GM12864 (cell line): ENCODE measurements around the gene TULP3.

Experiments used
- DNase-seq: peaks from one replicate; pipeline ENCODE4 v3.0.0-alpha.2; 2011; ENCODE audit warnings: low read depth
- H3K4me3 ChIP-seq: 2 replicates; pipeline ENCODE4 v1.5.1; 2011; ENCODE audit warnings: mild to moderate bottlenecking, low read depth, low read length, control low read depth
- TF ChIP-seq, protein P1 (sequence below): IDR thresholded peaks from 2 replicates; pipeline ENCODE4 v1.5.1; 2011; ENCODE audit warnings: low read depth, mild to moderate bottlenecking, moderate library complexity, low read length, control low read depth, inconsistent platforms; ENCODE audit errors: missing control alignments

TULP3 gene

DNA sequence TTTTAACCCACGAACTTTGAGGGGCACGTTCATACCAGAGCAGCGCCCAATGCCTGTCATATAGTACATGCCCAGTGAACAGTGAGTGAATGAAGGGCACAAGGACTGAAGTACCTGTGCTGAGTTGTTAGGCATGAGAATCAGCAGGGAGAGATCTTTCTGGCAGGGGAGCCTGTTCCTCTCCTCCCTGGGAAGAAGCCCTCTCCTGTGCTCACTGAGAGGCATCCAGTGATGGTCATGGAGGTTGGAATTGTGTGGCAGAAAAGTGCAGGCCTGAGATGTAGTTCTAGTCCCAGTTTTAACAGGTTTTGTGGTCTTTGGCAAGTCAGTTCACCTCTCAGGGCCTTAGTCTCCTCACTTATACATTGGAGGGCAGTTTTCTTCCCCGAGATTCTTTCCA is 89.1 kb downstream of the TULP3 start:
- no peak overlapping the region for H3K4me3 ChIP-seq
- DNase-seq = no peak
- TF ChIP-seq, protein P1, sequence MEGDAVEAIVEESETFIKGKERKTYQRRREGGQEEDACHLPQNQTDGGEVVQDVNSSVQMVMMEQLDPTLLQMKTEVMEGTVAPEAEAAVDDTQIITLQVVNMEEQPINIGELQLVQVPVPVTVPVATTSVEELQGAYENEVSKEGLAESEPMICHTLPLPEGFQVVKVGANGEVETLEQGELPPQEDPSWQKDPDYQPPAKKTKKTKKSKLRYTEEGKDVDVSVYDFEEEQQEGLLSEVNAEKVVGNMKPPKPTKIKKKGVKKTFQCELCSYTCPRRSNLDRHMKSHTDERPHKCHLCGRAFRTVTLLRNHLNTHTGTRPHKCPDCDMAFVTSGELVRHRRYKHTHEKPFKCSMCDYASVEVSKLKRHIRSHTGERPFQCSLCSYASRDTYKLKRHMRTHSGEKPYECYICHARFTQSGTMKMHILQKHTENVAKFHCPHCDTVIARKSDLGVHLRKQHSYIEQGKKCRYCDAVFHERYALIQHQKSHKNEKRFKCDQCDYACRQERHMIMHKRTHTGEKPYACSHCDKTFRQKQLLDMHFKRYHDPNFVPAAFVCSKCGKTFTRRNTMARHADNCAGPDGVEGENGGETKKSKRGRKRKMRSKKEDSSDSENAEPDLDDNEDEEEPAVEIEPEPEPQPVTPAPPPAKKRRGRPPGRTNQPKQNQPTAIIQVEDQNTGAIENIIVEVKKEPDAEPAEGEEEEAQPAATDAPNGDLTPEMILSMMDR = no peak

DNA sequence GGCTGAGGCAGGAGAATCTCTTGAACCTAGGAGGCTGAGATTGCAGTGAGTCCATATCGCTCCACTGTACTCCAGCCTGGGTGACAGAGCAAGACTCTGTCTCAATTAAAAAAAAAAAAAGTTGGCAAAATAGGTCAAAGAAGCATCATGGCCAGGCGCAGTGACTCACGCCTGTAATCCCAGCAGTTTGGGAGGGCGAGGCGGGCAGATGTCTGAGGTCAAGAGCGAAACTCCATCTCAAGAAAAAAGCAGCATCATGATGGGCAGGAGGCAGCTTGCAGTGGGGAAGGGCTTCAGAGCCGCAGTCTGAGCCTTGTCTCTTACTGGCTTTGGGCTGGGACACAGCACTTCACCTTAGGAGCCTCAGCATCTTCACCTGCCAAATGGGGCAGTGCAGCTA is 89.9 kb downstream of the TULP3 start:
- TF ChIP-seq, protein P1 = no peak
- H3K4me3 ChIP-seq = no peak overlapping the region
- DNase-seq = no peak

DNA sequence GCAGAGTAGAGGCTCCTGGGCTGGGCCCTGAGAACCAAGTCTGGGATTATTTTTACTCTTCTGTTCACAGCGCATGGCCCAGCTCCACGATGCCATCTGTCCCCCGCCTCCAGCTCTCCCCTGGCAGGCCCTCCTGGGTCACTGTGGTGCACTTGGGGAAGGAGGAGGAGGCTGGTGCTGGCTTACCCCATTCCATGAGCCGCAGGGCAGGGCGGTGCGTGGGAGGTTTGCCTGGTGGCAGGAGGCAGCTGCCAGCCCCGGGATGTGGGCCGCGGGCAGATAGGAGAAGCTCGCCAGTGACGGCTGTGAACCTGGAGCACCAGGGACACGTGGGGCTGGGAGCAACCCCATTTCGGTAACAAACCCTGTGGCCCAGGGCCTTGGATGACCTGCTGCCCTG is 91.7 kb downstream of the TULP3 start:
- no peak for DNase-seq
- TF ChIP-seq, protein P1 = no peak
- no peak overlapping the region for H3K4me3 ChIP-seq

DNA sequence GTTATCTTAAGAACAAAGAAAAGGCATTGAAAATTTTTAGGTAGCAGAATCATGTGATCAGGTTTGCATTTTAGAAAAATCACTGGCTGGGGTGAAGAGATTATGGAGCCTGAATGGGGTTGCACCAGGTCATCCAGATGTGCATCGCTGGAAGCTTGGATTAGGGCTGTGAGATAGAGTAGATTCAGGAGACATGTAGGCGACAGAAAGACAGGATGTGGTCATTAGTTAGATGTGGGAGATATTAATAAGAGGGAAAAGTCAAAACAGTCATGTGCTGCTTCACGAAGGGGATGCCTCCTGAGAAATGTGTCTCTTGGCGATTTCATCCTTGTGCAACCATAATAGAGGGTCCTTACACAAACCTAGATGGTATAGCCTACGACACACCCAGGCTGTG is 93.6 kb downstream of the TULP3 start:
- no peak overlapping the region for H3K4me3 ChIP-seq
- TF ChIP-seq, protein P1 = no peak
- DNase-seq = no peak

DNA sequence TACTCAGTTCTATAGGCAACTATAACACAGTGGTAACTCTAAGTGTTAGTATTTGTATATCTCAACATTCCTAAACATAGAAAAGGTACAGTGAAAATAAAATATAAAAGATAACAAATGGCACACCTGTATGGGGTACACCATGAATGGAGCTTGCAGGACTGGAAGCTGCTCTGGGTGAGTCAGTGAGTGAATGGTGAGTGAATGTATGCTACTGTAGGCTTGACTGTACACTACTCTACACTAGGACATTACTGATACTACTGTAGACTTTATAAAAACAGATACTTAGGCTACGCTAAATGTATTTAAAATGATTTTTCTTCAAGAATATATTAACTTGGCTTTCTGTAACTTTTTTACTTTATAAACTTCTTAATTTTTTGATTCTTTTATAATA is 94.0 kb downstream of the TULP3 start:
- no peak for DNase-seq
- TF ChIP-seq, protein P1 = no peak
- no peak overlapping the region for H3K4me3 ChIP-seq

DNA sequence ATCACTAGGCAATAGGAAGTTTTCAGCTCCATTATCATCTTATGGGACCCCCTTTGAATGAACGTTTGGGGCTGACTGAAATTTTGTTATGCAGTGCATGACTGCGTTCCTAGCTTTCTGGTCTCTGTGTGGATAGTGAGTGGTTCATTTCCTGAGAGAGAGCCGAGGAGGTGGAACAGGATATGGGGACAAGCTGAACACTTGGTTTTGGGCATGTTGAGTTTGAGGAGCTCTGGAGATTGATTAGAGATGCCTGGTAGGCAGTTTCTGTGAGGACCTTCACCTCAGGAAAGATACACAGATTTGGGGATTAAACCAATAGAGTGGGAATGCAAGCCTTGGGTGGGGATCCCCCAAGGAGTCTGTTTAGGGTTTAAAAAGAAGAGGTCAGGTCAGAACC is 96.2 kb downstream of the TULP3 start:
- no peak for DNase-seq
- TF ChIP-seq, protein P1 = no peak

DNA sequence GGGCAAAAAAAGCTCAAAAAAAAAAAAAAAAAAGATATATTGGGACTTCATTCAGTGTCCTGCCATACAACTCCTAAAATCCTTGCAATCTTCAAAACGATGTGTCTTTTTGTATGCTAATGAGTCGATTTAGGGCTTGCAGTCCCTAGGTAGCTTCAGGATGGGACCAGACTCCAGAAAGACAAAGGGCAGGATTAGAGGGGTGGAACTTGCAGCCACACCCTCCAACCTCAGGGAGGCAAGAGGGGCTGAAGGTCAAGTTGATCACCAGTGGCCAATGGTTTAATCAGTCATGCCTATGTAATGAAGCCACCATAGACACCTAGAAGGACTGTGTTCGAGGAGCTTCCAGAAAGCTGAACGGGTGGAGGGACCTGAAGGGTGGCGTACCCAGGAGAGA is 97.8 kb downstream of the TULP3 start:
- no peak for DNase-seq
- H3K4me3 ChIP-seq = no peak overlapping the region
- TF ChIP-seq, protein P1 = no peak

More for the DNA sequence above, 96.2 kb downstream of the TULP3 start:
- no peak overlapping the region for H3K4me3 ChIP-seq
